ENCODE results near the gene LYZL1.
"Not testable (repeated sequence)": the region's sequence is repeated elsewhere in the genome, so short reads cannot be mapped to it uniquely, and the experiment has no call there.

Gene LYZL1

DNA sequence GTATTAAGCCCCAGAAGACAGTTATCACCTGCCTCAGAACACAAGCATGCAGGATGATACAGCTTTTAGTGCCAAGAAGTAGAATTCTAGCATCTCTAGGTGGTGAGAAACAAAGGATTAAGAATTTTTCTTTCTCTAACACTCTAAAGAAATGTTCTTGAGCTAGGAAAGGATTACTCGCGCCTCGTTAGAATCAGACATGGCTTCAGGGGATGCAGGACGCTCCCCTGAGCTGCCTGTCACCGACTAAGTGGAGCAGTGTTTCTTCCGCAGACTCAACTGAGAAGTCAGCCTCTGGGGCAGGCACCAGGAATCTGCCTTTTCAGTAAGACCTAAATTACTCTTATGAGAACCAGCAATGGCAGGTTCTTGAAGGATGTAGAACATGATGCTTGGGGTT is at the start of gene LYZL1:
Gene LYZL1 (plus strand): TSS at position 165 of the 400 bp plus-strand sequence. CDS start 2,798 bp downstream, outside the sequence.
- DNase-seq (ENCODE audit: low read depth): not testable (repeated sequence)

DNA sequence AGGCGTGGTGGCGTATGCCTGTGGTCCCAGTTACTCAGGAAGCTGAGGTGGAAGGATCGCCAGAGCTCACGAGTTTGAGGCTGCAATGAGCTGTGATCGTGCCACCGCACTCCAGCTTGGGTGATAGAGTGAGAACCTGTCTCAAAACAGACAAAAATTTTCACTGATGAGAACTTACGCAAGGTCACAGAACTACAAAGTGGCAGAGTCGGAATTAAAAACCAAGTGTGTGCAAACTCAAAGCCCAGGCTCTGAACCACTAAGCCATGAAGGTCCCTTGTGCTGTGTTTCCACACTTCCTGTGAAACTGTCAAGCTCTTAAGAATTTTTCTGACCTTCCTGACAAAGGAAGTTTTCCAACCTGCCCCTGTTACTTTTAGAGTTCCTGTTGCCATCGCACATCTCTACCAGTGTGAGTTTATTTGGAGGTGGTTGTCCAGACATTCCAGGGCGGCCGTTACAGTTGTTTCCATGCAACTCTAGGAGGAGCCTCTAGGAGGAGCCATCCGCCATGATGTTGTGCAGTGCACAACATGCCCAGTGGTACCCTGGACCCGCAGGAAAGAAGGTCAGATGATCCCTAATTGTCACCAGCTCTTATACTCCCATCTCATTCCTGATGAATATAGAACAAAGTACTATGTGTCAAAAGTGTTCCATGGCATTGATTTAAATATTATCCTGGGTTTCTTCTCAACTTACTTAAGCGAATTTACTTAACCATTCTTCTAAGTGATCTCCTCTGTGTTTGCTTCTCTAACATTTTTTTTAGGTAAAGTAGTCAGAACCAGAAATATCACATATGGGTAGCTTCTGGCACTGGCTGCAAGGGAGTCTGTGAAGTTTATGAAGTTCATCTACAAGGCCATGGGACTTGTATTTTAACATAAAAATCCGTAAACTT is 49.0 kb upstream of the LYZL1 start:
- DNase-seq (ENCODE audit: low read depth): peak; percentile 40

GRCh38 chr10:29240986-29241660 is 47.7 kb upstream of the LYZL1 start:
- DNase-seq (ENCODE audit: low read depth): no peak

DNA sequence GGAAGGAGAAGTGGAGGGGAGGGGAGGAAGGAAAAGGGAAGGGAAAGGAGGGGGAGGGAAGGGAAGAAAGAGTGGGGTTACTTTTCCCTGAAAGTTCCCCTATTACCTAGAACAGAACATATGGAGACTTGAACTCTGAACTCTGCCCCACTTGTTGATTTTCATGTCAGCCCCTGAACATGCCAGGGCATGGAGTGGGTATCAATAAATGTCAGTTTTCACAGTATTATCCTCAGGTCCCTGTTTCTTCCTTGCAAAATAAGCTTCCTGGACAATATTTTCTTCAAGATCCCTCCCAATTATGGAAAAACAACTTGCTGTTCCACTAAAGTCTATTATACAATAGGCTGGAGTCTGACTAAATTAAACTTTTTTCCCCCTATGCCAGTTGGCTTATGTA is 46.9 kb upstream of the LYZL1 start:
- no peak for DNase-seq (ENCODE audit: low read depth)

DNA sequence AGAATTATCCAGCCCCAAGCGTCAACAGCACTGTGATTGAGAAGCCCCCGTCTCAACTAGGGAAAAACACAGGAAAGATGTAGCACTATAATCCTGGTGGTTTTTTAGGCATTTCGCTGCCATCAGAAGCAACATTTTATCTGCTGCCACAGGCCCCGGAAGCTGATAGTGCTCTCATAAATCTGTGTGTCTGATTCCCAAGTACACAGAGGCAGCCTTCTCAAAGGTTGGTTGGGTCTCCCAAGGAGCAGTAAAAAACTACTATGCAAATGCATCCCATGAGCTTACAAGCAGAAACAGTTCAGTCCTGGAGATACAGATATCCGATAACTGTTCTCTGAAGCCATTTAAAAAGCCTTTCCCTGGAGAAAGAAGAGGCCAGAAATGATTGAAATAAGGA is 45.8 kb upstream of the LYZL1 start:
- peak; percentile 18 for DNase-seq (ENCODE audit: low read depth)

- no peak for DNase-seq (ENCODE audit: low read depth)
These were observed 45.1 kb upstream of the LYZL1 start for GRCh38 chr10:29243750-29244149.

DNA sequence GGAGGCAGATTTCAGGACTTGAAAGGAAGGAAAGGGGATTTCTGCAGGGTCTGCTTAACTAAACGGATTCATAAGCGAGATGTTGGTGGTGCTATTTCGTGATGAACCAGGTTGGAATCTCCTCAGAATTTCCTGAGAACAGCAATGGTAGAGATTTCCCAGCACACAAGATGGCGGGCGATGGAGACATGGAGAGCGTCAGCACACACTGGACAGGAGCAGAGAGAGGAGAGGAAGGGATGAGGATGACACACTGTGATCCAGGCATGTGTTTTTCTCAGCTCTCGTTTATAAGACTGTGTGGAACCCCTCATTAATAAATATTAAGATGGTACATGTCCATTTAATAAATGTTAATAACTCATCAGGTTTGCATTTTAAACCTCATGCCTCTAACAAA is 43.9 kb upstream of the LYZL1 start:
- DNase-seq (ENCODE audit: low read depth): no peak

DNA sequence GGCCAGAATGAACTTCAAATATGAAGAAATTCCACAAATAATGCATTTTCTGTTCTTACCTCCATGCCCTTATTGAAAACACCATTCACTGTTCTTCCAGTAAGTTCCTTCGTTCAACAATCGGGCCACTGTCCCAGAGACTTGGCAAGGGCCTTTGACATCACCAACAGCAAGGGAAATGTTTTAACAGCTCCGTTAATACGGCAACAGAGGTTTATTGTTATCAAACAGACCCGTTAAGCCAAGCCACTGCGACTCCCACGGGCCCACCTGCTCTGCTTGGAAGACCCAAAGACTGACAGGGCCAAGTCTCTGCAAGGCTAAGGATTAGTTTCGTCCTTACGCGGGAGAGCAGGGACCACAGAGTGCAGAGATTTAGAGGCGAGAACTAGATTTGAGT is 43.4 kb upstream of the LYZL1 start:
- no peak for DNase-seq (ENCODE audit: low read depth)

GRCh38 chr10:29246449-29246848 is 42.4 kb upstream of the LYZL1 start:
- DNase-seq (ENCODE audit: low read depth): no peak

DNA sequence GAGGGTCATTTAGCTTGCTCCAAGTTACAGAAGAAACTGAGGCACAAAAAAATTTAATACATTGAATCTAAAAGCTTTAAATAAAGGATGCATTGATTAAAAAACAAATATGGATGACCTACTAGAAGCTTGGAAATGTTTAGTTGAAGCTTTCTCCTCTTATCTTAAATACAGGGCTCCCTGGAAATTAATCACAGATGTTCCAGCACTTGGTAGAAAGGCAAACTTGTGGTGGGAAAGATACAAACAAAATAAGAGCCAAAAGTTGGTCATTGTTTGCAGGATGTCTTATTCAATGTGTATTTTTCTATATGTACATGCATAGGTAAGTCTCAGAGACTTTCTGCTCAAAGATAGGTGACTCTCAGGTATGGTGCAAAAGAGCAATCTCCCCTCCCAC is 40.7 kb upstream of the LYZL1 start:
- DNase-seq (ENCODE audit: low read depth): no peak

DNA sequence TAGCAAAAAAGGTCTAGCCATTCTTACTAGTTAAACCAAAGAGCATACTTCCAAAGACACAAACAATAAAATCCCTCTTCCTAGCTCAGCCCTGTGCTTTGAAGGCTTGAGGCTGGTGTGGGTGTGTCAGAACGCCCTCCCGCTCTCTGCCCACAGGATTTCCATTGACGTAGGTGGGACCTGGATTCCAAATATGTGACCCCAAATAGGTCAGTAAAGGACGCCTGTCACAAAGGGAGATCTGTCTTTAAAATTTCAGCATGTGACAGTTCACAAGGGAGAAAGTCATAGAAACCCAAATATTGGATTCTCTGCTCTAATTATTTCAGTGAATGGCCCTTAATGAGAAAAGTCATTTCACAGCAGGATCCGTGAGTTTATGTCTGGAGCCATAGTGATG is 39.9 kb upstream of the LYZL1 start:
- no peak for DNase-seq (ENCODE audit: low read depth)

- no peak for DNase-seq (ENCODE audit: low read depth)
These were observed 38.8 kb upstream of the LYZL1 start for GRCh38 chr10:29250066-29250465.

DNA sequence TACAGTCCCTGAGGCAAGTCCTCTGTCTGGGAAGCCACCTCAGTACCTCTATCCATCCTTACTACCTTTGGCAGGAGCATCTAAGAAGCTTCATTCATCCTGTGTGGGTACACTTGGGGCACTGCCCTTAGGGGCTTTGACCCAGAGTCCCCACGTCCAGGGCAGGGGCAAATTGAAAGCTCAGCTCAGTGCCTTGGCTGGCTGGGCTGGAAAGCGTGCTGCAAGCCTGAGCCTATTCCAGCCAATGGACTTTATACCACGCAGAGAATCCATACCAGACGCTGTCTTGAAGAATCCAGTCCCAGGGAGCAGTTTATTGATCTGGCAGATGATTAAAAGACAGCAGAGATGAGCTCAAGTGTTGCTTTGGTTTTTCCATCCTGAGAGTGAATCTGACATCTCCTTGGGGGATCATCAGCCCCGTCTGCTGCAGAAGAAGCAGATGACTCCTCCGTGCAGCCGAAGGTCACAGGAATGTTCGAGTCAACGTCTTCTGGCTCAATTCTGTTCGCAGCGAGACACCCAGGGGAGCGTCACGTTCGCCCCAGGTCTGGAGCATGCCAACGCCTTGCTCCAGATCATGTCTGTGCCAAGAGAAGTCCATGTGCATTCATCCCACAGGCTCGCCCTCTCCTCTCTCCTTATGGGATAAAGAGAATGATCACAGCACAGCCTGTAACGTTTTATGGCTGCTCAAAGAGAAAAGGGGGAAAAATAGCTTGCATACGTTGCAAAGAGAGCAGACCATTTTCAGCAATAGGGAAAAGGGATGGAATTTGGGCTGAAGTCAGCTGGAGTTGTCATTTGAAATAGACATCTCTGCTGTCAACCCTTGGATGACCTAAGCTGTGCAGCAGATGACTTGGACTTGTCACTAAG is 35.8 kb upstream of the LYZL1 start:
- DNase-seq (ENCODE audit: low read depth): no peak

DNA sequence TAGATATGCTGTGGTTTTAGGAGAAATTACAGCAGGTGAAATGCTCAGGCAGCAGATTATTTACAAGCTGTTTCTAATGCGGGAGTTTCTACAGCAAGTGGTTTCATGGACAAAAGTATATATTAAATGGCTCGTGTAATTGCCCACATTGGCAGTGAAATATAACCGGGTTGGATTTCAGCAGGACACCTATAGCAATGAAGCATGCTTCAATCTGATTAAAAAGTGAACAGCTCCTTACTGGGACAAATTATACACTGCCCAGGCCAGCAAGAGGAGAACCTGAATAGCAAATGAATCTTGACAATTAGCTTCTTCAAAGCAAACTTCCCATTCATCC is 35.2 kb upstream of the LYZL1 start:
- DNase-seq (ENCODE audit: low read depth): no peak

- DNase-seq (ENCODE audit: low read depth): peak; percentile 85
These were observed 34.5 kb upstream of the LYZL1 start for GRCh38 chr10:29254123-29255046.

GRCh38 chr10:29255104-29255503 is 33.8 kb upstream of the LYZL1 start:
- no peak for DNase-seq (ENCODE audit: low read depth)

DNA sequence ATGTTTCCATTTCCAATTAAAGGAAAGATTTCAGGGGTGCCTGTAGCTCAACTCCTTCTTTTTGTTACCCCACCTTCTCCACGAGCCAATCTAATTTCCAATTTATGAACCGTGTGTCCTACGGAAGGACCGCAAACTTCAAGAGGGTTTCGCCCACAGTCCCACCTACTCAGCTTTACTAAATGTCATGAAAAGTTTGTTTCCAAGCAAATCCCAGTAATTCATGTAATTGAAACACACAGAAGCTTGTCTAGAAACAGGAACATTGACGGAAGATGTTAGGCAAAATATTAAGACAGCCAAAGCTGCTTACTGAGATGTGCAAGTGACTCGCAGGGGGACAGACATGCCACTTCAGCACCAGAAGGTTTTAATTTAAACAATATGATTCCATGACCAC is 32.9 kb upstream of the LYZL1 start:
- no peak for DNase-seq (ENCODE audit: low read depth)

- peak; percentile 73 for DNase-seq (ENCODE audit: low read depth)
These were observed 32.3 kb upstream of the LYZL1 start for GRCh38 chr10:29256586-29256985.

- peak; percentile 99 for DNase-seq (ENCODE audit: low read depth)
These were observed 31.6 kb upstream of the LYZL1 start for GRCh38 chr10:29257106-29257783.

DNA sequence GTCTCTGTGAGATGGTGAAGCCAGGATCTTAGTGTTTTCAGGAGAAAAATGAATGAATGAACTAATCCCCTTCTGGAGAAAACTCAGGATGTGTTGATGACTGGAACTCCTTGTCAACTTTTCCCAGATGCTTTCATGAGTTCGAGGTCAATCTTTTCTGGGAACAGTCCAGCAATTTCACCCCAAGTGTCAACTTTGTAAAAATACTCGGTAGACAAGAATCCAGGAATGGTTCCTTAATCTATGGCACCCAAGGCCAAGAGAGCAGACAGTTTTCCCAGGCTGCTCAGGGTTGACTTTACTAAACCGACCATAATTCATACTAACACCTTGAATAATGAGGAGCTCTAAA is 31.1 kb upstream of the LYZL1 start:
- DNase-seq (ENCODE audit: low read depth): peak; percentile 75

GRCh38 chr10:29259498-29259897 is 29.4 kb upstream of the LYZL1 start:
- no peak for DNase-seq (ENCODE audit: low read depth)

Data from amniotic epithelial cell (primary cell).